RWPE2 (cell line): Measurements from ENCODE around the gene SLC25A22.
A peak's percentile ranks its signal among the peaks of the same experiment; 100 is the strongest.

Experiments used
- ATAC-seq: fragments of 200-7000 bp; cut with Tn5 transposase; 3 replicates; pipeline ENCODE4 v1.9.1; 2021; ENCODE audit warnings: low read depth
- DNase-seq: peaks from one replicate; pipeline ENCODE4 v3.0.0-alpha.2; 2020; ENCODE audit warnings: low spot score
- H3K27ac ChIP-seq: fragments of 450-650 bp; 2 replicates; pipeline ENCODE4 v1.5.1; 2017; ENCODE audit warnings: mild to moderate bottlenecking; ENCODE audit not compliant: poor library complexity, severe bottlenecking
- H3K27me3 ChIP-seq: fragments of 250-450 bp; sonication (Bioruptor Pico); 2 replicates; pipeline ENCODE4 v1.5.1; 2021; ENCODE audit warnings: mild to moderate bottlenecking, moderate library complexity; ENCODE audit not compliant: insufficient read depth, poor library complexity, severe bottlenecking
- H3K36me3 ChIP-seq: fragments of 250-450 bp; sonication (Bioruptor Pico); 2 replicates; pipeline ENCODE4 v1.5.1; 2020; ENCODE audit warnings: low read depth, mild to moderate bottlenecking, moderate library complexity
- H3K4me1 ChIP-seq: fragments of 250-450 bp; sonication (Bioruptor Pico); 2 replicates; pipeline ENCODE4 v1.5.1; 2021; ENCODE audit warnings: mild to moderate bottlenecking, moderate library complexity; ENCODE audit not compliant: insufficient read depth, poor library complexity, severe bottlenecking
- H3K4me3 ChIP-seq: fragments of 250-450 bp; sonication (Bioruptor Pico); 2 replicates; pipeline ENCODE4 v1.5.1; 2021; ENCODE audit warnings: mild to moderate bottlenecking, moderate library complexity; ENCODE audit not compliant: severe bottlenecking
- H3K9me3 ChIP-seq: fragments of 250-450 bp; sonication (Bioruptor Pico); 2 replicates; pipeline ENCODE4 v1.5.1; 2021; ENCODE audit warnings: mild to moderate bottlenecking, moderate library complexity; ENCODE audit not compliant: severe bottlenecking
- CTCF ChIP-seq: fragments of 450-650 bp; IDR thresholded peaks from one replicate; pipeline ENCODE4 v1.5.1; 2017; ENCODE audit warnings: mild to moderate bottlenecking, moderate library complexity; ENCODE audit not compliant: poor library complexity, severe bottlenecking

SLC25A22 gene

DNA sequence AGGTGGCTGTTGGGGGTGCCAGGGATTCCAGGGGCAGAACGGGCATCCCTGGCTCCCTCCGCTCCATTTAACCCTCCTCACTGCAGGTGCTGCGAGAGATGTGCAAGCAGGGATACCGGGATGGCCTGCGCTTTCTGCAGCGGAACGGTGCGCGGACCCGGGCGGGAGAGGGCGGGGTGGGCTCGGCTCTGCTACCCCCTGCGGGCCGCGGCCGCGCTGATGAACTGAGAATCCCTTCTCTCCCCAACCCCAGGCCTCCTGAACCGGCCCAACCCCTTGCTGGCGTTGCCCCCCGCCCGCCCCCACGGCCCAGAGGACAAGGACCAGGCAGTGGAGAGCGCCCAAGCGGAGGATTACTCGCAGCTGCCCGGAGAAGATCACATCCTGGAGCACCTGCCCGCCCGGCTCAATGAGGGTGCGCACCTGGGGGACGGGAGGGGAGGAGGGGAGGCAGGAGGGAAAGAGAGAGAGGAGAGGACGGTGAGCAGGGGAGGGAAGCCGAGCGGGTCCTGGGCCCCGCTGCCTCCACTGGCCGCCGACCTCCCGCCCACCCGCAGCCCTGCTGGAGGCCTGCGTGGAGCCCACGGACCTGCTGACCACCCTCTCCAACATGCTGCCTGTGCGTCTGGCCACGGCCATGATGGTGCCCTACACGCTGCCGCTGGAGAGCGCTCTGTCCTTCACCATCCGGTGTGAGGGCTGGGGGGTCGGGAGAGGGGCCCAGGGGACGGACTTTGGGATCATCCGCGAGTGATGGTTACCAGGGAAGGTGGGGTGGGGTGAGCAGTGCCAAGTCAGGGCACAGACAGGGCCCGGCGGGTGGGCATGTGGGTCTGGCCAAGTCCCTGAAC lies 25.6 kb upstream of the SLC25A22 start:
- Histone ChIP-seq H3K27ac (no peak overlapping the region), H3K27me3 (peaks cover 10% of the 10 kb centered on the region), H3K4me1 (peaks cover 14% of the 10 kb centered on the region), H3K9me3 (no peaks in the 10 kb centered on the region), H3K4me3 (no peak overlapping the region), H3K36me3 (no peaks in the 10 kb centered on the region)
- DNase-seq = no peak
- no peak for TF ChIP-seq CTCF
- ATAC-seq = no peak

DNA sequence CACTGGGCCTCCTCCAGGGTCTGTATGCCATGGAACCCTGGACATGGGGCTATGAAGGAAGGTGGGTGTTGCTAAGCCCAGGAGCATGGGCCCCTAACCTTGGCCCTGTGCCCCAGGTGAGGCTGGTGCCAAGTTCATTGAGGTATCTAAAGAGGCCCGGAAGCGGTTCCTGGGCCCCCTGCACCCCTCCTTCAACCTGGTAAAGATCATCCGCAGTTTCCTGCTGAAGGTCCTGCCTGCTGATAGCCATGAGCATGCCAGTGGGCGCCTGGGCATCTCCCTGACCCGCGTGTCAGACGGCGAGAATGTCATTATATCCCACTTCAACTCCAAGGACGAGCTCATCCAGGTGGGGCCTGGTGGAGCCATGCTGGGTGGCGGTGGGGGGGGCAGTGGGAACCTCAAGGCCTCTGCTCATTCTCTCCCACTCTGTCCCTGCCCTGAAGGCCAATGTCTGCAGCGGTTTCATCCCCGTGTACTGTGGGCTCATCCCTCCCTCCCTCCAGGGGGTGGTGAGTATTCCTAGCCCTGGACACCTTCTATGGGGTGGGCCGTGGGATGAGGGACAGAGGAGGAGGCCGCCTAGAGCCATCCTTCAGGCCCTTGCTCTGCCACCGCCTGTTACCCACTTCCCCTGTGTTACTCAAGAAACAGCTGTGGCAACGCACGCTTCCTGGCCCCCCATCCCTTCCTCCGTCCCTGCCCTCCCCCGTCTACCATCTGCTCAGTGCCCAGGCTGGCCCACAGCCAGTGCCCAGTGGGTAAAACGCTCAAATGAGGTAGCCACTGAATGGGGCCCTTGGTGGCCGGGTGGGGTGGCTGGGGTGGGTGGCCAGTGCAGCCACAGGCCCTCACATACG lies 23.7 kb upstream of the SLC25A22 start:
- peak overlapping the region; percentile 77 for H3K27ac ChIP-seq
- peaks cover 5% of the 10 kb centered on the region for H3K27me3 ChIP-seq
- no peaks in the 10 kb centered on the region for H3K36me3 ChIP-seq
- H3K4me3 ChIP-seq = no peak overlapping the region
- H3K9me3 ChIP-seq = no peaks in the 10 kb centered on the region
- no peak for TF ChIP-seq CTCF
- H3K4me1 ChIP-seq = peaks cover 15% of the 10 kb centered on the region
- no peak for DNase-seq
- no peak for ATAC-seq

DNA sequence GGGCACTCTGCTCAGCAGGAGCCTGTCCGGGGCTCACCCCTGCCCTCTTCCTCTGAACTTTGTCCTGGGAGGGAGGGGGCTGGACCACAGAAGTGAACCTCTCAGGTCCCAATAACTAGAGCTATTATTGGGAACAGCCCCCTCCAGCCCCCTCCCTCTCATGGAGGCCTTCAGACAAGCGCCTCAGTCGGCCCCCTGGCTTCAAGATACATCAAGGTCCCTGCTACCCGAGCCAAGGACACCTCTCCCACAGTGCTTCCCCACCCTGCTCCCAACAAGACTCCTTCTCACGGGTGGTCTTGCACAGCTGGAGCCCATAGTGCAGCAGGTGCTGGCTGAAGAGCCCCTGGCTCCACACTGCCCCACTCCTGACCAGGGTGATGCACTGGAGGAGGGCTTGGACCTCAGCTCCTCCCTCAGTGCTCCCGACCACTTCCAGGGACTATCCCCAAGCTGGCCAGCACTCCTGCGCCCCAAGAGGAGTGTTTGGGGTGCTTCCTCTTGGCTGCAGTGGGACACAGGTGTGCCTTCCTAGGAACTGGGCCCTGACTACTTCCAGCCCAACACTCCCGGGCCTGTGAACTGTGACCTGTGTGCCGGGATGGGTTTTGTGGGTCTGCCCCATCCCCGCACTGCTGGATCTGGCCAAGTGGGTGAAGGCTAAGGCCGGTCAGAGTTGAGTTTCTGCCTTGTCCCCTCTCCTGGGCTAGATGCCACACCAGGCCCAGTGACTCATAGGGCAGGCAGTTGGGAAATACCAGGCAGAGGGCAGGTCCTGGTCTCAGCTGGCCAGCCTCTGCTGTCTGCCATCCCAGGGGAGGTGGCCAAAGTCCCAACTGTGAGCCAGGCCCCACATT lies 22.8 kb upstream of the SLC25A22 start:
- no peaks in the 10 kb centered on the region for H3K36me3 ChIP-seq
- H3K4me1 ChIP-seq = peaks cover 15% of the 10 kb centered on the region
- TF ChIP-seq CTCF = no peak
- peak; percentile 28; the same call in 2 of the 3 replicates for ATAC-seq
- peak overlapping the region; percentile 80 for H3K4me3 ChIP-seq
- no peaks in the 10 kb centered on the region for H3K9me3 ChIP-seq
- no peaks in the 10 kb centered on the region for H3K27me3 ChIP-seq
- H3K27ac ChIP-seq = peak overlapping the region; percentile 77
- DNase-seq = no peak

GRCh38 chr11:819943-820649 lies 22.0 kb upstream of the SLC25A22 start:
- peak; percentile 93 for DNase-seq

More at GRCh38 chr11:819943-820649, 22.0 kb upstream of the SLC25A22 start:
- Histone ChIP-seq H3K9me3 (no peaks in the 10 kb centered on the region), H3K27me3 (no peaks in the 10 kb centered on the region), H3K27ac (peak overlapping the region; percentile 77), H3K4me3 (peak overlapping the region; percentile 80), H3K36me3 (no peaks in the 10 kb centered on the region), H3K4me1 (peaks cover 15% of the 10 kb centered on the region)
- peak; percentile 57 for ATAC-seq
- no peak for TF ChIP-seq CTCF
